Endothelial cell of umbilical vein (primary cell): ENCODE results near the gene MCC. TPM values are rescaled to one million over a fixed set of nuclear protein-coding genes. Genes with fewer than 3 reads are reported as not detected.

Experiments
- BruUV-seq: library from RNA; stranded (reverse); fragments of 400-500 nt; replicated peaks from 2 replicates; lab custom pipeline; 2021; lab: Mats Ljungman, UMichigan
- CTCF ChIA-PET: fragments of 300-600, 350-600 bp; sonication (Branson Sonifier 250); formaldehyde crosslinking; loops from one replicate; lab custom pipeline; 2021; ENCODE audit warnings: antibody characterized with exemption, inconsistent platforms; lab: Charles Lee
- POLR2A ChIA-PET: fragments of 300-600, 350-600 bp; sonication (Branson Sonifier 250); formaldehyde crosslinking; loops from one replicate; lab custom pipeline; 2021; ENCODE audit warnings: antibody characterized with exemption, inconsistent platforms; lab: Charles Lee
- DNase-seq: peaks from one replicate; pipeline ENCODE4 v3.0.0-alpha.2; 2011; ENCODE audit warnings: low read depth, low spot score
- FAIRE-seq: peaks from 2 replicates; lab custom pipeline; 2011; peaks lifted over from hg19 to GRCh38; lab: Jason Lieb, UNC
- H2AFZ ChIP-seq: 2 replicates; pipeline ENCODE4 v1.6.0; 2012; ENCODE audit warnings: low read depth, low read length, control low read depth, inconsistent platforms
- H3K27ac ChIP-seq: 2 replicates; pipeline ENCODE4 v1.5.1; 2011; ENCODE audit warnings: low read depth, mild to moderate bottlenecking, control low read depth, low read length, moderate library complexity; ENCODE audit not compliant: insufficient read depth
- H3K27me3 ChIP-seq, 2 experiments: 2 replicates each; pipeline versions ENCODE4 v1.6.0 to v1.6.1; 2011; ENCODE audit warnings: low read length in 2 of 2, mixed read lengths in 1 of 2; ENCODE audit not compliant: control insufficient read depth in 2 of 2, insufficient read depth in 2 of 2
- H3K36me3 ChIP-seq, 2 experiments: 2 replicates in 1 of 2; 3 replicates in 1 of 2; pipeline ENCODE4 v1.5.1; 2011; ENCODE audit warnings: low read length in 2 of 2, mild to moderate bottlenecking in 1 of 2, moderate library complexity in 1 of 2; ENCODE audit not compliant: control insufficient read depth in 2 of 2, insufficient read depth in 2 of 2; ENCODE audit errors: extremely low read depth in 1 of 2
- H3K4me1 ChIP-seq: 3 replicates; pipeline ENCODE4 v1.5.1; 2011; ENCODE audit warnings: mild to moderate bottlenecking, low read length; ENCODE audit not compliant: control insufficient read depth, insufficient read depth; ENCODE audit errors: extremely low read depth
- H3K4me2 ChIP-seq: 2 replicates; pipeline ENCODE4 v1.6.1; 2011; ENCODE audit warnings: low read length, control low read depth, mixed read lengths; ENCODE audit not compliant: insufficient read depth
- H3K4me3 ChIP-seq, 3 experiments: fragments of 200-600 bp in 1 of 3; sonication (generic), shearing (Covaris generic) in 1 of 3; replicated peaks in 1 of 3; 2 replicates each; pipeline ENCODE4 v1.5.1; 2011 to 2016; ENCODE audit warnings: control low read depth in 3 of 3, low read length in 3 of 3, mild to moderate bottlenecking in 2 of 3, inconsistent platforms in 1 of 3, low read depth in 1 of 3, moderate library complexity in 1 of 3; ENCODE audit not compliant: insufficient read depth in 1 of 3
- H3K79me2 ChIP-seq: 2 replicates; pipeline ENCODE4 v1.6.0; 2012; ENCODE audit warnings: low read length, inconsistent platforms; ENCODE audit not compliant: control insufficient read depth, insufficient read depth
- H3K9ac ChIP-seq: replicated peaks from 2 replicates; pipeline ENCODE3; 2011; ENCODE audit warnings: low read length, control low read depth; ENCODE audit not compliant: insufficient read depth; ENCODE audit errors: extremely low read depth
- H3K9me1 ChIP-seq: replicated peaks from 3 replicates; pipeline ENCODE4 v1.6.0; 2011; ENCODE audit warnings: mild to moderate bottlenecking, low read length; ENCODE audit not compliant: control insufficient read depth, insufficient read depth; ENCODE audit errors: extremely low read depth
- H3K9me3 ChIP-seq: replicated peaks from 2 replicates; pipeline ENCODE4 v1.5.1; 2012; ENCODE audit warnings: low read length, inconsistent platforms; ENCODE audit not compliant: control insufficient read depth, insufficient read depth
- H4K20me1 ChIP-seq: replicated peaks from 2 replicates; pipeline ENCODE3; 2011; ENCODE audit warnings: mild to moderate bottlenecking, low read length; ENCODE audit not compliant: control insufficient read depth, insufficient read depth; ENCODE audit errors: extremely low read depth
- CTCF ChIP-seq, 2 donors: IDR thresholded peaks; 1 replicate in 1 of 2; 2 replicates in 1 of 2; pipeline ENCODE4 v1.5.1; 2011; ENCODE audit warnings: low read length in 2 of 2, mild to moderate bottlenecking in 2 of 2, moderate library complexity in 2 of 2, control low read depth in 1 of 2, inconsistent platforms in 1 of 2, low read depth in 1 of 2; ENCODE audit not compliant: insufficient read depth in 1 of 2; ENCODE audit errors: extremely low read depth in 1 of 2
- EZH2 ChIP-seq: IDR thresholded peaks from 2 replicates; pipeline ENCODE4 v1.6.1; 2012; ENCODE audit warnings: borderline replicate concordance, low read depth, mild to moderate bottlenecking, moderate library complexity, low read length, inconsistent platforms; ENCODE audit not compliant: severe bottlenecking
- GATA2 ChIP-seq: IDR thresholded peaks from 2 replicates; pipeline ENCODE4 v1.7.0; 2011; ENCODE audit warnings: low read depth, mild to moderate bottlenecking, moderate library complexity, mixed read lengths, low read length; ENCODE audit not compliant: insufficient read length, insufficient read depth
- JUN ChIP-seq: IDR thresholded peaks from 2 replicates; pipeline ENCODE4 v1.6.1; 2011; ENCODE audit warnings: borderline replicate concordance, low read depth; ENCODE audit not compliant: insufficient read length, insufficient read depth
- MAX ChIP-seq: IDR thresholded peaks from 2 replicates; pipeline ENCODE4 v1.6.1; 2011; ENCODE audit not compliant: insufficient read depth, insufficient read length
- MYC ChIP-seq: IDR thresholded peaks from one replicate; pipeline ENCODE4 v1.6.1; 2011; ENCODE audit warnings: mild to moderate bottlenecking, low read depth, low read length
- POLR2A ChIP-seq: IDR thresholded peaks from 2 replicates; pipeline ENCODE4 v1.6.1; 2012; ENCODE audit warnings: low read depth, mild to moderate bottlenecking, control low read depth, low read length
- POLR2AphosphoS5 ChIP-seq: IDR thresholded peaks from 2 replicates; pipeline ENCODE4 v1.6.1; 2012; ENCODE audit warnings: low read depth, mild to moderate bottlenecking, control low read depth, low read length, moderate library complexity; ENCODE audit not compliant: insufficient read depth
- dilution Hi-C: fragments of 300-500 bp; cut with MboI; formaldehyde crosslinking; loops from one replicate; pipeline ENCODE4 v1.15.0; 2019; ENCODE audit warnings: low sequenced_read_pairs; ENCODE audit not compliant: extremely low pct_ligation_motif_present
- intact Hi-C: fragments of 100-400 bp; cut with micrococcal nuclease; formaldehyde crosslinking; loops from one replicate; pipeline ENCODE4 v1.10.0; 2022
- polyA plus RNA-seq, 4 experiments: library from polyadenylated mRNA; depleted of rRNA in 3 of 4; stranded (reverse) in 3 of 4; unstranded in 1 of 4; fragments of >200 nt; gene quantifications; 2 replicates each; pipeline versions ENCODE4 v1.2.1 to v1.2.3, GENCODE V29; 2011 to 2012; ENCODE audit warnings: missing spikeins in 1 of 4
- total RNA-seq: library from RNA; stranded (reverse); gene quantifications from 2 replicates; pipeline ENCODE4 v1.2.3, GENCODE V29; 2021

Gene MCC
- total and polyA plus RNA-seq, 2 donors (not counting 3 experiments of a cell fraction or from before 2014, with no cell fraction given), result 6.9 to 27.5 TPM

- ChIA-PET CTCF (interaction anchor here (1.1 to 1.4 kb wide), 2 partner anchors 9 to 83 kb away, joined by 4 to 5 read pairs; no protein-coding TSS in a partner anchor), POLR2A (no interaction called here)
- Histone ChIP-seq H3K9me1 (no peaks in the 10 kb centered on the region), H3K9me3 (no peaks in the 10 kb centered on the region), H3K79me2 (no peaks in the 10 kb centered on the region), H2AFZ (no peak overlapping the region), H3K27me3 (no peaks in the 10 kb centered on the region), H3K27ac (no peak overlapping the region), H4K20me1 (no peaks in the 10 kb centered on the region), H3K4me3 (no peak overlapping the region), H3K4me2 (no peak overlapping the region), H3K9ac (no peak overlapping the region), H3K4me1 (no peaks in the 10 kb centered on the region), H3K36me3 (no peaks in the 10 kb centered on the region)
- DNase-seq (no peak), FAIRE-seq (no peak)
- intact Hi-C loops (no loop called here), dilution Hi-C loops (no loop called here)
- TF ChIP-seq MAX (no peak), JUN (no peak)
- no TSS peak for BruUV-seq
Measured at GRCh38 chr5:113142186-113142585, 346.1 kb downstream of the MCC start.

GRCh38 chr5:113140837-113141671 is 347.2 kb downstream of the MCC start:
- Histone ChIP-seq H3K9me1 (no peaks in the 10 kb centered on the region), H2AFZ (no peak overlapping the region), H3K9me3 (no peaks in the 10 kb centered on the region), H3K9ac (no peak overlapping the region), H3K79me2 (no peaks in the 10 kb centered on the region), H3K4me1 (no peaks in the 10 kb centered on the region), H3K27me3 (no peaks in the 10 kb centered on the region), H3K27ac (no peak overlapping the region), H4K20me1 (no peaks in the 10 kb centered on the region), H3K4me3 (no peak overlapping the region), H3K36me3 (no peaks in the 10 kb centered on the region), H3K4me2 (no peak overlapping the region)
- no peak for TF ChIP-seq MAX
- no peak for TF ChIP-seq POLR2AphosphoS5
- TF ChIP-seq GATA2, result no peak
- TF ChIP-seq CTCF (IDR thresholded peaks at IDR 0.05; ENCODE audit: extremely low read depth in 1 of 2, insufficient read depth in 1 of 2, low read depth in 1 of 2, low read length in 2 of 2), result no peak
- no peak for TF ChIP-seq EZH2
- TF ChIP-seq POLR2A, result no peak
- TF ChIP-seq MYC, result no peak
- ChIA-PET CTCF (no interaction called here), POLR2A (no interaction called here)
- BruUV-seq, result no TSS peak
- no peak for DNase-seq
- dilution Hi-C loops, result no loop called here
- FAIRE-seq, result no peak
- intact Hi-C loops, result no loop called here
